Activated CD4-positive, CD25-positive, alpha-beta regulatory T cell treated with anti-CD3 and anti-CD28 coated beads, Interleukin-2, amount 50 U/mL, for 24 hours (primary cell): ENCODE results near the gene JTB.

ENCODE experiments used
- ATAC-seq, 2 donors: fragments of 150-1000 bp; cut with Tn5 transposase; one replicate each; pipeline ENCODE4 v1.10.0; 2021; ENCODE audit warnings: mild to moderate bottlenecking in 1 of 2, moderate library complexity in 1 of 2

The JTB gene

DNA sequence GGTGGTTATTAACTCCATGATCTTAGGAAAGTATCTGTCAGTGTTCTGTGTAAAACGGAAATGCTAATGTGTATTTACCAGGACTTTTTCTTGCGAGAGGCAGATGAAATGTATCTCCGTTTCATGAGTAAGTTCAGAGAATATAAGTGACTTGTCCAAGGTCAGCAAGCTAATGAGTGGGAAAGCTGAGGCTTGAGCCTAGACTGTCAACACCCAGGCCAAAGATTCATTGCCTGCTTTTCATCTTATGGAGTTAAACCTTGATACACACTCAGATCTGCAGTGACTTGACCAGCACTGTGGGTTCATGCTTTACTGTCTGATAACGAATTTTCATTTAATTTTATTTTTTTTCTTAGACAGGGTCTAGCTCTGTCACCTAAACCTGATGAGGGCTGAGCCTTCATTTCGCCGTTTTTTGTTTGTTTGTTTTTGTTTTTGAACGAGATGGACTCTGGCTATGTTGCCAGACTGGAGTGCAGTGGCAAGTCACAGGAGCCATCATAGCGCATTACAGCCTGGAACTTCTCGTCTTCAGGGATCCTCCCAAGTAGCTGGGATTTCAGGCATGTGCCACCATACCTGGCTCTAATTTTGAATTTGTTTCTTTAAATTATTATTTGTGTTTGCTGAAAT lies 918 bp upstream of the JTB start:
- no peak for ATAC-seq

- ATAC-seq, result peak in 1 of 2 donors; percentile 2
These were observed 640 bp downstream of the JTB start for GRCh38 chr1:153976819-153977249.

DNA sequence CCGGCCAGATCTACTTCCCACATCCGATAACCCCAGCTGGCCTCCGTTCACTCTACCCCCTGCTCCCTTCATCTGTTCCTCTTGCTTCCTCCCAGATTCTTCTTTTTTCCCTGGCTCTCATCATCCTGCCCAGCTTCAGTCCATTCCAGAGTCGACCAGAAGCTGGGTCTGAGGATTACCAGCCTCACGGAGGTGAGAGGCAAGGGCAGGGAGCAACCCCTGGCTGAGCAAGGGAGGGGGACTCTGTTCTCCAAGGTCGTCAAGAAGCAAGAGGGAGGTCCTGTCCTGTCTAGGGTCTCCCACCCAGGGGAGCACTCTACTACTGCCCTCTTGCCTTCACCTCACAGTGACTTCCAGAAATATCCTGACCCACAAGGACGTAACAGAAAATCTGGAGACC lies 3.9 kb downstream of the JTB start:
- ATAC-seq, result no peak

DNA sequence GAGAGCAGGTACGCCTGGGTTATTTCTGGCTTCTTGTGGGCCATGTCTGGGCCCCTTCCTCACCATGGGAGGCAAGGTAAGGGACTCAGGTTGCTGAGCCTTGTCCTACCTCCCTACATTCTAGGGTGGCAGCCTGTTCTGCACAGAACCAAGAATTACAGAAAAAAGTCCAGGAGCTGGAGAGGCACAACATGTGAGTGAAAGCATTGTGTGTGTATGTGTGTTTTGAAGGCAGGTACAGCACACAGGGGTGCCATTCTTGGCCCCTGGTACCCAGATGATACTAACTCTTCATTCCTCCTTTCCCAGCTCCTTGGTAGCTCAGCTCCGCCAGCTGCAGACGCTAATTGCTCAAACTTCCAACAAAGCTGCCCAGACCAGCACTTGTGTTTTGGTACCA lies 4.4 kb downstream of the JTB start:
- no peak for ATAC-seq

- ATAC-seq, result no peak
These were observed 7.1 kb downstream of the JTB start for GRCh38 chr1:153970346-153970745.

GRCh38 chr1:153968972-153969371 lies 8.5 kb downstream of the JTB start:
- no peak for ATAC-seq

GRCh38 chr1:153968408-153968807 lies 9.1 kb downstream of the JTB start:
- ATAC-seq, result no peak

DNA sequence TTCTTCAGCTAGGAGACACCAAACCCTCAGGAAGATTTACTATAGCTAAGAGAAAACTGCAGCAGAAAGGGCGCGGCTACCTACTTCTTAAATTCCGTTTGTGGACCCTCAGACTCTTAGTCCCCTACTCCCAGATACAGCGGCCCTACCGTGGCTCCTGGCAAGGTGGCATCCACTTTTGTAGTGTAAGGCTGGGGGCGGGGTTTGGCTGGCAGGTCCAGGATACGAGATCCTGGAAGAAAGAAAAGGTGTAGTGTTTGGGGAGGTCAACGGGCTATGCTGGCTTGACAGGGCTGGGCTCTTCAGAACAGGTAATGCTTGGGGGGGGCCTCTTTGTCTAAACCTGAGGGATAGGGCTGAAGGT lies 9.5 kb downstream of the JTB start:
- ATAC-seq, result no peak

DNA sequence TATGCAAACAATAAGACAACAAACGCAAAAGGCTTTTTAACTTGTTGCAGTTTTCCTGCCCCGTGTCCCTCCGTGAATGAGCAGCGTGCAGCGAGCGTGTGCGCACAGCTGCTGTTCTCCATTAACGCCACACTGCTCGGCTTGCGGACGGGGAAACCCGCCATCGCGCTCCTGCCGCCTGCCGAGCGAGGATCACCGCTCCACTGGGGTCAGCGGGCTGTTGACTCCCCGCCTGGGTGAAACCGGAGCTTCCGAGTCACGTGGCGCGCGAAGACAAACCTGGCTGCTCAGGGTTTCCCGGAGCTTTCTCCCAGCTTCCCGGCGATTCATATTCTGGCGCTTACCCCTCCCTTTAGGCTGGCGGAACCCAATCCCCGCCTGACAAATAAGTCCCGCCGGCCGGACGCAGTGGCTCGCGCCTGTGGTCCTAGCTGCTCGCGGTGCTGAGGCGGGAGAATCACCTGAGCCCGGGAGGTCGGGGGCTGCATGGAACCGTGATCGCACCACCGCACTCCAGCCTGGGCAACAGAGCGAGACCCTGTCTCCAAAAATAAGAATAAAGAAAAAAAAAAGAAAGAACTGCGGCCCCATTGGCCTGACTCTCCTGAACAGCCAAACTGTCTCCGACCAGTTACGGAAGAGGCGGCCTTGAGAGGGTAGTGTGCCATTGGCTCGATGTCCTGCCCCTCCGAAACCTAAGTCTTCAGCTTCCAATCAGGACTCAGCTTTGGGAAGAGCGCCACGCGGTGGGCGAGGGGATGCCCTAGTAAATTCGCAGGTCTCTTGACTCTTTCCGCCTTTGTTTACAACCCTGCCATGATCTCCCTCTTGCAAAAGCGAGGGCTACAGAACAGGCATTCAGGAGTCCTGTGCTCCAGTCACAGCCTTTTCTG lies 10.1 kb downstream of the JTB start, which contains the start of gene CREB3L4:
CREB3L4 (plus strand) TSS at position 796 of the 893 bp plus-strand sequence. CDS start 624 bp downstream, outside the sequence.
- peak; percentile 88 to 91 for ATAC-seq

GRCh38 chr1:153963850-153964331 lies 13.6 kb downstream of the JTB start:
- no peak for ATAC-seq

DNA sequence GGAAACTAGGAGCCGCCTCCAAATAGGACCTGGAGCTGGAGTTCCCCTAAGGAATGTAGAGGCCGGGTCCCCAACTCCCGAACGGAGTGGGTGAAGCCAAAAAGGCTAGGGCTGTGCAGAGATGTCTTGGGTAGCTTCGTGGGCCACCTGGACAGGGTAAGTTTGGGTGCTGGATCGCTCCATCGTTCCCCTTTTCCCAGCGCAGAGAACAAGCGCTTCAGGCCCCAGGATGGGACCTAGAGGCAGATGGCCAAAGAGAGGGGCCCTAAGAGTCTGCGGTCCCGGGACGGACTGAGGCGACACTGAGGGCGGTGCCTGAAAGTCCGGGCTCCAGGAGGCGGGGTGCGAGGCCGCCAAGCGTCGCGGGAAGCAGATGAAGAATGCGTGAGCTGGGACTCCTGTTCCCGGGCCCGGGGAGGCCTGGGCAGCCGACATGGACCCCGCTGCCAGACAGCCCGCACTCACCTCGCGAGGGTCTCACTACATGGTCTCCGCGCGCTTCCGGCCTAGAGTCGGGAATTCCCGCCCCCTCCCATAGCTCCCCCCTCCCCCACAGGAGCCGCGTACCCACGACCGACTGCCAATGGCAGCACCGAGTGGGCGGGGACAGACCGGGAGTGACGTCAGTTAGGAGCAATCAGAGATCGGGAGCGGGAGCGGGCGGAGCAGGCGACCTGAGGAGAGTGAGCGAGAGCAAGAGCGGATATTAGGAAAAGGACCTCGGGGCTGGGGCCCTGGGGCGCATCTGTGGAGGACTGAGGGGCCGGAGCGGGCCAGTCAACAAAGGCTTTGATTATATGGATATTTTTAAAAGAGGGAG lies 14.2 kb downstream of the JTB start, which contains the start of gene SLC39A1:
SLC39A1 (minus strand) TSS at position 508 of the 820 bp plus-strand sequence. CDS start 822 bp downstream, outside the sequence.
- peak; percentile 55 to 57 for ATAC-seq

DNA sequence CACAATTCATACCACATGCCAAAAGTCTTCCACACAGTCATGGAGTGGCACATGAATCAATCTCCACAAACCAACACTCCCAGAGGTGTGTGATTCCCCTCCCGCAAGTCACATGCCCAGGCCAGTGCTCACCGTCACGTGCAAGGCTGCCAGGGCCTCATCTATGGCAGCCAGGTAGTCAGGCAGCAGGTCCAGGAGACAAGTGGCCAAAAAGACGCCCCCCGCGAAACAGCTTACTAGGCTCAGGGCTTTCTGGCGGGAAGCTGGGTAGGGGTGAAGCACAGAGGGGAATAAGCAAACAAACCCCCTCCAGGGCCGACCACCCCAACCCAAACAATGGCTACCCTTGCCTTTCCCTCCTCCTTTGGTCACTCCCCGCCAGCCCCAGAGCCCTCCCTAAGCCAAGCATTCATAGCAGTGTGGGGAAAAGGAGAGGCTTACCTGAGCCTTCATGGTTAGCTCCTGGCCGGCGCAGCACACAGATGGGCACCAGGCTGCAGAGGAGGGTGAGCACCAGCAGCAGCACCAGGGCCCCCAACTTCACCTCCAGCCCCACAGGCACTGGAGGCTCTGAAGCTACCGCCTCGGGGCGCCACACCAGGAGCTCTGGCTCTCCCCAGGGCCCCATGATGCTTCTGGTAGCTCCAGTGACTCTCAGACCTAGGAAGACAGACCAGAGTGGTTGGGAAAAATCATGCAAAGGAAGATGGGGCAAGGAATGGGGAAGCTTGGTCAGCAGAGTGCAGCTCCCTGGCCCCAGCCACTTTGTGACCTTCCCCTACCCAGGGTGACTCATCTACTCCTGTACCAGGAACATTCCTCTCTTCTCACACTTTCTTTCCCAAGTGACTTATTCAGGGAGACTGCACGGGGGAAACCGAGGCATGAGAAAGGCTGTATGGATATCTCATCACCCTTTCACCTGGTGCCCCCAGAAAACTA lies 15.1 kb downstream of the JTB start:
- ATAC-seq, result no peak

DNA sequence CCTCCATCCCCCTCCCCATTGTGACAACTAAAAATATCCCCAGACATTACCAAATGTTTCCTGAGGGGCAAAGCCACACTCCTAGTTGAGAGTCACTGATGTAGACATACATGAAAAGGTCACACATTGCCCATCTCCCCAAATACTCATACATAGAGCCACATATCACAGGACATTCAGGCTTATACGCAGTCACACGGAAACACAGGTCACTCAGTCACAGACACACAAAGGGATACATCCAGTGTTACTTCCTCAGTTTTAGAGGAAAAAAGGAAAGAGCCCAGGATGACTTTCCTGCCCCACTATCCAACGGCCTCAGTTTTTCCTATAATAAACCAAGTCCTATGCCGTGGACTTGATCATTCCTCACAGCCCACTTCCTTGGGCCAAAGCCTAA lies 16.1 kb downstream of the JTB start:
- no peak for ATAC-seq

DNA sequence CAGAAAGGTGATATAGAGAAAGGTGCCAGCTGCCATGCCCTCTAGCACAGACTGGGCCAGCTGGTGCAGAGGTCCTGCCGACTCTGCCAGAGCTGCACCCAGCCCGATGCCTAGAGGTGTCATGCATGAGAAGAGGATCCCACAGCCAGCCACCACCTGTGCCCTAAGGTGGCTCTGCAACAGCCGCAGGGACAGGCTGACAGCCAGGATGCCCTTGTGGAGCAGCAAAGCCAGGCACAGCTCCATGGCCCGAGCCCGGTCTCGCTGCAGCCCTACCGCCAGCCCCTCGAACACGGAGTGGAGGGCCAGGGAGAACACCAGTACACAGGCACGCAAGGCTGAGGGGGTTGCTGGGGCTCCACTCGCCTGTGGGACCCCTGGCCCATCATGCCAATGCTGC lies 17.3 kb downstream of the JTB start:
- ATAC-seq, result no peak

- no peak for ATAC-seq
These were observed 18.0 kb downstream of the JTB start for GRCh38 chr1:153959454-153959853.

DNA sequence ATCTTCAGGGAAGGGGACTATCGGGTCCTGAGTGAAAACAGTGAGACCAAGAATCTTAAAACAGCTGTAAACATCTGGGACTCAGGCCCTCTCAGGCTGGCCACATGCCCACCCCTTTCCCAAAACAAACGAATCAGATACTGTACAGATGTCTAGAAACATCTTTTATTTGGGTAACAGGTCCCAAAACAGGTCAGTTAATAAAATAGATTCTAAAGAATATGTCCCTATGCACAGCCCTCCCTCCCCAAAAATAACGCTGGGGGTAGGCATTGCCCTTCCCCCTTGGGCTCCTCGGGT lies 18.6 kb downstream of the JTB start:
- ATAC-seq, result no peak

- ATAC-seq, result peak; percentile 93
These were observed 19.1 kb downstream of the JTB start, which contains the start of gene CRTC2 for GRCh38 chr1:153958111-153958960. TSS of gene CRTC2 (minus strand) at chr1:153958612. CDS start at chr1:153958497, 115 bp downstream.

DNA sequence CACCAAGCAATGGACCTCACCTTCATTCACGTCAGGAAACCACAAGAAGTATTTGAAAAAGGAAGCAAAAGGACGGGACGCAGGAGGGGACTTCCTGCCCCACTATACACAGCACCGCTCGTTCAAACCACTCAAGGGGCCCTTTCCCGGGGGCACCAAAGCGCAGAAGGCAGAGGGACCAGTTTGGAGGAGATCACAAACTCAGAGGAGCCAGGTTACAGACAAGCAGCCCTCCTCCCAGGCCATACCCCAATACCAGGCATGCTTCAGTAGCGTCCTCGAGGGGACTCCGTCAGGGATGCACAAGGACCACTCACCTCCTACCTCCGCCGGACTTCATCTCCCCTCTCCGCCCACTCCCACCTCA lies 19.7 kb downstream of the JTB start:
- ATAC-seq, result peak; percentile 3 to 13

DNA sequence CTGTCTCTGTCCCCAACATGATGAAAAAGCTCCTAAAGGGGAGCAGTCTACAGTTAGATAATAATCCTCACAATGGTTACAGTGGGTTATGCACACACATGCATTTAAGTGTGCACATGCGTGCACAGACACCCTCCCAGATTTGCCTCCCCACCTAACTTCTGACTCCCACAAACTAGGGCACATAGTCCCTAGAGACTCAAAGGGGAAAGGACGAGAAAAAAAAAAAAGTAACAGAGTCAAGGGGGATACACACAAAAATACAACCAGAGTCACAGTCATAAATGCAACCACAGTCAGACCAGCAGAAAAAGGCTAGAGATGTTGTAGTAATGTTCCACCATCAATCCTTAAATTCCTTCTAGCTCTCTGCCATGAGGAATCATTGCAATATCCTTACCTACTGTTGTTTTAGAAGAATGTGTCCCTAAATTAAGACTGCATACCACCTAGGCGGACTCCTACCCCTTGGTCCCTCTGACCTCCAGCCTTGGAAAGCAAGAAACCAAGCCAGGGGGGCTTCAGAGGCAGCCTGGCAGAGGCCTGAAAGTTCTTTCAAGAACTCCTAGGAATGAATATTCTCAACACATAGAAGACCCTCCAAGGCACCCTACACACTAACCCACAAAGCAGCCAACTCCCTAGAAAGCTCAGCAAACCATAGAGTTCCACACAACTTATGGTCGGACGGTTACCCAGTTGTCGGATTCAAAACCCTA lies 20.3 kb downstream of the JTB start:
- ATAC-seq, result no peak

- no peak for ATAC-seq
These were observed 22.6 kb downstream of the JTB start for GRCh38 chr1:153954826-153955225.
